Peyer's patch (tissue), 4 donors: ENCODE data around the gene LAIR2.

ENCODE experiments used
- POLR2A ChIP-seq, 2 donors: fragments of 450-650 bp; IDR thresholded peaks; one replicate each; pipeline ENCODE4 v1.5.1; 2017; ENCODE audit warnings: antibody characterized with exemption in 2 of 2, mild to moderate bottlenecking in 2 of 2, moderate library complexity in 2 of 2
- TF ChIP-seq, protein P1 (sequence below), 6 experiments: fragments of 450-650 bp in 4 of 6; fragments of 200-600 bp in 2 of 6; sonication (generic) in 1 of 6; IDR thresholded peaks; one replicate each; pipeline ENCODE4 v1.5.1; 2017 to 2019; ENCODE audit warnings: antibody characterized with exemption in 6 of 6, mild to moderate bottlenecking in 3 of 6, moderate library complexity in 1 of 6

DNA sequence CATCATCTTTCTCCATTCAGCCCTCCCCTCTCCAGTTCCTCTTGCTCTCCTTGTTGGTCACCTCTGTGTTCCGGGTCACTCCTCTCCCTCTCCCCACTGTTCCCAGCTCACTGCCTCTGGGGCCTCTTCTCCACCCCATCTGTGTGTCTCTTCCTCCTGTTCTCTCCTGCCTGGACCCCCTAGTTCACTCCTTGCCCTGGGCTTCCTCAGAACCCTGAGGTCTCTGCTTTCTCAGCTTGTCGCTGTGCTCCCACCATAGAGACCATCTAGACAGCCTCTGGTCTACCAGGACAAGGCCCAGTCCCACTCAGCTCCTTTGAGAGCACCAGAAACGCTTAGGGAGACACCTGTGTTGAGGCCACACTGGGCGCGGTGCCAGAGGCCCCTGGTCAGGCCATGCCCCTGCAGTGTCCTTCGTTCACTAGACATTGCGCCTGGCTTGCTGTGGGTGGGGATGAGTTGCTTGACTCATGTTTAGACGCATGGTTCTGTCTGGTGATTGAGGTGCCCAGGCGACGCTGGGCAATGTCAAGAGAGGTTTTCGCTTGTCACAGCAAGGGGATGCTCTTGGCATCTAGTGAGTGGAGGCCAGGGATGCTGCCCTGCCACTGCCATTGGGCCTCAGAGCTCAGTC lies 43.9 kb upstream of the LAIR2 start:
- no peak for TF ChIP-seq POLR2A (IDR thresholded peaks at IDR 0.05)
- TF ChIP-seq, protein P1, sequence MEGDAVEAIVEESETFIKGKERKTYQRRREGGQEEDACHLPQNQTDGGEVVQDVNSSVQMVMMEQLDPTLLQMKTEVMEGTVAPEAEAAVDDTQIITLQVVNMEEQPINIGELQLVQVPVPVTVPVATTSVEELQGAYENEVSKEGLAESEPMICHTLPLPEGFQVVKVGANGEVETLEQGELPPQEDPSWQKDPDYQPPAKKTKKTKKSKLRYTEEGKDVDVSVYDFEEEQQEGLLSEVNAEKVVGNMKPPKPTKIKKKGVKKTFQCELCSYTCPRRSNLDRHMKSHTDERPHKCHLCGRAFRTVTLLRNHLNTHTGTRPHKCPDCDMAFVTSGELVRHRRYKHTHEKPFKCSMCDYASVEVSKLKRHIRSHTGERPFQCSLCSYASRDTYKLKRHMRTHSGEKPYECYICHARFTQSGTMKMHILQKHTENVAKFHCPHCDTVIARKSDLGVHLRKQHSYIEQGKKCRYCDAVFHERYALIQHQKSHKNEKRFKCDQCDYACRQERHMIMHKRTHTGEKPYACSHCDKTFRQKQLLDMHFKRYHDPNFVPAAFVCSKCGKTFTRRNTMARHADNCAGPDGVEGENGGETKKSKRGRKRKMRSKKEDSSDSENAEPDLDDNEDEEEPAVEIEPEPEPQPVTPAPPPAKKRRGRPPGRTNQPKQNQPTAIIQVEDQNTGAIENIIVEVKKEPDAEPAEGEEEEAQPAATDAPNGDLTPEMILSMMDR (IDR thresholded peaks at IDR 0.05) = no peak
